ENCODE data around the gene G6PC2.

Gene G6PC2

DNA sequence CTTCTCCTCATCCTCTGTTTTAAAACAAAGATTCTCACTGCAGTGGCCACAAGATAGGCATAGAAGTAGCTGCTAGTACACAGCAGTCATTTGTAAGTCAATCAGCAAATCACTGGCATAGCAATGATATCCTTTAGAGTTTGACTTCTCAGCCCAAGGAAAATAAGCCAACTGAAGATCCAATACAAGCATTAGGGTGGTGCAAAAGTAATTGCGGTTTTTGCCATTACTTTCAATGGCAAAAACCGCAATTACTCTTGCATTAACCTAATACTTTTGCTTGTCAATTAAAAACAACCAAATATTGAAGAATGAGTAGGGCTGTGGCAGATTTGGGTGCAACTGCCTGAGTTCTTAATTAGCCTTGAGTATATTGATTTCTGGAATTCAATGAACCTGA lies 2.8 kb downstream of the G6PC2 start:
- TF ChIP-seq ZNF70 (CRISPR knock-in tag; IDR thresholded peaks at IDR 0.05) (no peak), GLIS3 (CRISPR knock-in tag; IDR thresholded peaks at IDR 0.05) (no peak), ZC3H10 (CRISPR knock-in tag; IDR thresholded peaks at IDR 0.05) (no peak), ZFP30 (CRISPR knock-in tag; IDR thresholded peaks at IDR 0.05) (no peak), PPARA (CRISPR knock-in tag; IDR thresholded peaks at IDR 0.05; ENCODE audit: borderline replicate concordance) (no peak)
- no peak for ATAC-seq

DNA sequence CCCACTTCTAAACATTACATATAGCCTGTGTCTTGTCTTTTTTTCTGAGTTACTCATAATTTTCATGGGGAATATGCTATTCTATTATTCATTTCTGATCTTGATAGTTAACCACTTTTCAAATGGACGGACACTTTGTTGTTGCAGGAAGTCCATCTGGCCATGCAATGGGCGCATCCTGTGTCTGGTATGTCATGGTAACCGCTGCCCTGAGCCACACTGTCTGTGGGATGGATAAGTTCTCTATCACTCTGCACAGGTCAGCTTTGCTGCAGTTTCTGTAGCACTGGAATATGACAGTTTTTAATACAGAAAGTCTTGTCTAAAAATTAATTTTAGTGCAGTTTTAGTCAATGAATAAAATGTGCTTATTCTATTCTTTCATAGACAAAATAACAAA lies 3.3 kb downstream of the G6PC2 start:
- no peak for ATAC-seq
- TF ChIP-seq ISL1 (CRISPR knock-in tag; IDR thresholded peaks at IDR 0.05) = no peak
- TF ChIP-seq ZC3H10 (CRISPR knock-in tag; IDR thresholded peaks at IDR 0.05) = no peak
- TF ChIP-seq ZFP30 (CRISPR knock-in tag; IDR thresholded peaks at IDR 0.05) = no peak
- no peak for TF ChIP-seq CSDC2 (CRISPR knock-in tag; IDR thresholded peaks at IDR 0.05)

DNA sequence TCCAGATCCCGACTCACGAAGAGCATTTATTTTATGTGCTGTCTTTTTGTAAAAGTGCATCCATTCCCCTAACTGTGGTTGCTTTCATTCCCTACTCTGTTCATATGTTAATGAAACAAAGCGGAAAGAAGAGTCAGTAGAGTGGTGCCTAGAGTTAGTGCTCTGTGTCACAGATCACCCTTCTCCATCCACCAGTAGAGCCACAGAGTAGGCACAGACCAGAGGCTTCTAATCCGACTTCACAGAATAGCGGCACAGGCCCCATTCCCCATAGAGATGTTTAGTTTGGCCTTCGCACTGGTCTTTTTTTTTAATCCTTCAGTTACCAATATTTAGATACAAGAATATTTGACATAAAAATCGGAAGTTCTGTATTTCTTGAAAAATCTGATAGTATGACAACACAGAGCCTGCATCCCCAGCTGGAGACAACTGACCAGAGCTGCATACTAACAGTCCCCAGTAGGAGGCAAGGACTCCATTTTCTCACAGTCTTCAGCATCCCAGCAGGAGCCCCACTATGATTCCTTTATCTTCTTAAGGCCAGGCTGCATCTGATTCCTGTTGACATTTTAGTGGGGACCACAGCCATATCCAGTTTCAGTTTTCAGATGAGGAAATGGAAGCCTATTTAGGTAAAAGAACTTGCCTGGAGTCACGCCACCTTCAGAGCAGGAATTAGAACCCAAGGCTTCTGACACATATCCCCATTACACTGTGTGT lies 7.0 kb downstream of the G6PC2 start:
- no peak for ATAC-seq
- TF ChIP-seq GLIS3 (CRISPR knock-in tag; IDR thresholded peaks at IDR 0.05) (no peak), SNAI2 (CRISPR knock-in tag; IDR thresholded peaks at IDR 0.05) (no peak), ZC3H10 (CRISPR knock-in tag; IDR thresholded peaks at IDR 0.05) (no peak), POU6F1 (CRISPR knock-in tag; IDR thresholded peaks at IDR 0.05; ENCODE audit: borderline replicate concordance, low read depth) (no peak), ZNF8 (CRISPR knock-in tag; IDR thresholded peaks at IDR 0.05) (no peak), CREB5 (CRISPR knock-in tag; IDR thresholded peaks at IDR 0.05; ENCODE audit: low read depth) (no peak), ZFP30 (CRISPR knock-in tag; IDR thresholded peaks at IDR 0.05) (no peak), PATZ1 (CRISPR knock-in tag; IDR thresholded peaks at IDR 0.05; ENCODE audit: borderline replicate concordance) (no peak), TCF4 (CRISPR knock-in tag; IDR thresholded peaks at IDR 0.05; ENCODE audit: borderline replicate concordance) (no peak), ZNF70 (CRISPR knock-in tag; IDR thresholded peaks at IDR 0.05) (no peak), ZFP3 (CRISPR knock-in tag; IDR thresholded peaks at IDR 0.05) (no peak)
- TF ChIP-seq, protein P1, sequence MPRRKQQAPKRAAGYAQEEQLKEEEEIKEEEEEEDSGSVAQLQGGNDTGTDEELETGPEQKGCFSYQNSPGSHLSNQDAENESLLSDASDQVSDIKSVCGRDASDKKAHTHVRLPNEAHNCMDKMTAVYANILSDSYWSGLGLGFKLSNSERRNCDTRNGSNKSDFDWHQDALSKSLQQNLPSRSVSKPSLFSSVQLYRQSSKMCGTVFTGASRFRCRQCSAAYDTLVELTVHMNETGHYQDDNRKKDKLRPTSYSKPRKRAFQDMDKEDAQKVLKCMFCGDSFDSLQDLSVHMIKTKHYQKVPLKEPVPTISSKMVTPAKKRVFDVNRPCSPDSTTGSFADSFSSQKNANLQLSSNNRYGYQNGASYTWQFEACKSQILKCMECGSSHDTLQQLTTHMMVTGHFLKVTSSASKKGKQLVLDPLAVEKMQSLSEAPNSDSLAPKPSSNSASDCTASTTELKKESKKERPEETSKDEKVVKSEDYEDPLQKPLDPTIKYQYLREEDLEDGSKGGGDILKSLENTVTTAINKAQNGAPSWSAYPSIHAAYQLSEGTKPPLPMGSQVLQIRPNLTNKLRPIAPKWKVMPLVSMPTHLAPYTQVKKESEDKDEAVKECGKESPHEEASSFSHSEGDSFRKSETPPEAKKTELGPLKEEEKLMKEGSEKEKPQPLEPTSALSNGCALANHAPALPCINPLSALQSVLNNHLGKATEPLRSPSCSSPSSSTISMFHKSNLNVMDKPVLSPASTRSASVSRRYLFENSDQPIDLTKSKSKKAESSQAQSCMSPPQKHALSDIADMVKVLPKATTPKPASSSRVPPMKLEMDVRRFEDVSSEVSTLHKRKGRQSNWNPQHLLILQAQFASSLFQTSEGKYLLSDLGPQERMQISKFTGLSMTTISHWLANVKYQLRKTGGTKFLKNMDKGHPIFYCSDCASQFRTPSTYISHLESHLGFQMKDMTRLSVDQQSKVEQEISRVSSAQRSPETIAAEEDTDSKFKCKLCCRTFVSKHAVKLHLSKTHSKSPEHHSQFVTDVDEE (CRISPR knock-in tag; IDR thresholded peaks at IDR 0.05) = no peak

DNA sequence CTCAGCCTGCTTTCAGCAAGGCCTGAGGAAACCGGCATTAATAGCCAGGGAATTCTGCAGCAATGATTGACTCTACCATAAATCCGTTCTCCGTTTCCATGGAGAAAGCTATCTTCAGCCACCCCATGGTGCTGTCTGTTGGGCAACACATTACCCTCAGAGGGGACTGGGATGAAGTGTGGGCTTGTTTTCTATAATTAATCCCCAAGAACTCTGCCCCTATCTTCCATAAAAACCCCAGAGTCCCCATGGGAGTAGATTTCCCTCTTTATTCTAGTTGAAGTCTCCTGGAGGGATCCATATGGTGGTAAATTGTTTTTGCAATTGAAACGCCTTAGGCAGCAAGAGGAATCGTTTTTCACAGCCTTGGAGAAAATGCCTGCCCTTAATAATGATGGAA lies 9.2 kb downstream of the G6PC2 start:
- ATAC-seq = no peak
- TF ChIP-seq ZFP3 (CRISPR knock-in tag; IDR thresholded peaks at IDR 0.05) = no peak
- TF ChIP-seq ZFP30 (CRISPR knock-in tag; IDR thresholded peaks at IDR 0.05) = no peak
- TF ChIP-seq GLIS3 (CRISPR knock-in tag; IDR thresholded peaks at IDR 0.05) = no peak
- TF ChIP-seq ZNF70 (CRISPR knock-in tag; IDR thresholded peaks at IDR 0.05) = no peak
- no peak for TF ChIP-seq ZNF8 (CRISPR knock-in tag; IDR thresholded peaks at IDR 0.05)
- TF ChIP-seq CREB5 (CRISPR knock-in tag; IDR thresholded peaks at IDR 0.05; ENCODE audit: low read depth) = no peak
- TF ChIP-seq OSR1 (CRISPR knock-in tag; IDR thresholded peaks at IDR 0.05) = no peak
